K562 (cell line): ENCODE measurements around the gene ZBTB44. TPM values are rescaled to one million over a fixed set of nuclear protein-coding genes. Genes with fewer than 3 reads are reported as not detected.

Experiments used
- ATAC-seq: fragments of 200-7000 bp; cut with Tn5 transposase; 3 replicates; pipeline ENCODE4 v1.9.1; 2020; ENCODE audit warnings: moderate library complexity
- BruUV-seq: library from RNA; stranded (reverse); fragments of 400-500 nt; replicated peaks from 2 replicates; lab custom pipeline; 2021; lab: Mats Ljungman, UMichigan
- CTCF ChIA-PET: fragments of 300-600 bp; formaldehyde crosslinking; extraction: SDS; loops from one replicate; lab custom pipeline; 2021; ENCODE audit warnings: low intra/inter-chr PET ratio; lab: Yijun Ruan, JAX
- POLR2A ChIA-PET: fragments of 300-600, 350-650 bp; sonication (Branson Sonifier 250); formaldehyde crosslinking; extraction: SDS; loops from one replicate; lab custom pipeline; 2021; ENCODE audit warnings: antibody characterized with exemption, inconsistent platforms; lab: Yijun Ruan, JAX
- DNase-seq, 4 experiments: peaks; one replicate each; pipeline versions ENCODE4 v3.0.0 to v3.0.0-alpha.2; 2011 to 2018; ENCODE audit warnings: low spot score in 3 of 4, mixed read lengths in 3 of 4; ENCODE audit errors: extremely low read depth in 1 of 4
- FAIRE-seq: peaks from 2 replicates; lab custom pipeline; 2011; peaks lifted over from hg19 to GRCh38; lab: Jason Lieb, UNC
- H2AFZ ChIP-seq: 2 replicates; pipeline ENCODE4 v1.6.0; 2011; ENCODE audit warnings: low read depth, low read length, control low read depth, inconsistent platforms
- H3K27ac ChIP-seq: fragments of 200-600 bp; 3 replicates; pipeline ENCODE4 v1.8.0; 2011; ENCODE audit warnings: low read depth, mild to moderate bottlenecking, control low read depth, inconsistent platforms, low read length, moderate library complexity, mixed read lengths; ENCODE audit errors: extremely low read depth
- H3K27me3 ChIP-seq, 2 experiments: fragments of 300-600 bp in 1 of 2; 2 replicates in 1 of 2; 3 replicates in 1 of 2; pipeline versions ENCODE4 v1.6.0 to v1.8.0; 2011; ENCODE audit warnings: inconsistent platforms in 2 of 2, low read length in 2 of 2, mild to moderate bottlenecking in 1 of 2, mixed read lengths in 1 of 2, moderate library complexity in 1 of 2; ENCODE audit not compliant: control insufficient read depth in 2 of 2, insufficient read depth in 2 of 2
- H3K36me3 ChIP-seq: fragments of 300-600 bp; 3 replicates; pipeline ENCODE4 v1.8.0; 2011; ENCODE audit warnings: mild to moderate bottlenecking, low read length, inconsistent platforms; ENCODE audit not compliant: control insufficient read depth, insufficient read depth
- H3K4me1 ChIP-seq, 2 experiments: fragments of 200-600 bp in 1 of 2; replicated peaks in 1 of 2; 2 replicates in 1 of 2; 3 replicates in 1 of 2; pipeline versions ENCODE4 v1.5.1 to v1.8.0; 2011; ENCODE audit warnings: inconsistent platforms in 2 of 2, low read length in 2 of 2, mild to moderate bottlenecking in 1 of 2, mixed read lengths in 1 of 2, moderate library complexity in 1 of 2; ENCODE audit not compliant: control insufficient read depth in 2 of 2, insufficient read depth in 2 of 2
- H3K4me2 ChIP-seq: 2 replicates; pipeline ENCODE4 v1.6.1; 2011; ENCODE audit warnings: low read length, control low read depth, inconsistent platforms, mixed read lengths; ENCODE audit not compliant: insufficient read depth
- H3K4me3 ChIP-seq: fragments of 200-600 bp; sonication (generic), shearing (Covaris generic); 2 replicates; pipeline ENCODE4 v1.5.1; 2016; ENCODE audit warnings: control low read depth, inconsistent platforms
- H3K79me2 ChIP-seq: fragments of 200-600 bp; 3 replicates; pipeline ENCODE4 v1.8.0; 2011; ENCODE audit warnings: low read length, inconsistent platforms; ENCODE audit not compliant: control insufficient read depth, insufficient read depth
- H3K9ac ChIP-seq, 2 experiments: 2 replicates each; pipeline versions ENCODE4 v1.6.0 to v1.6.1; 2011; ENCODE audit warnings: low read depth in 2 of 2, low read length in 2 of 2, control low read depth in 1 of 2, inconsistent platforms in 1 of 2, mild to moderate bottlenecking in 1 of 2, mixed read lengths in 1 of 2; ENCODE audit not compliant: insufficient read depth in 1 of 2
- H3K9me1 ChIP-seq: one replicate; pipeline ENCODE4 v1.6.0; 2011; ENCODE audit warnings: inconsistent platforms, mild to moderate bottlenecking, low read length, moderate library complexity; ENCODE audit not compliant: control insufficient read depth, insufficient read depth
- H3K9me3 ChIP-seq: replicated peaks from 2 replicates; pipeline ENCODE4 v1.5.1; 2011; ENCODE audit warnings: low read depth, low read length, inconsistent platforms; ENCODE audit not compliant: control insufficient read depth, insufficient read depth
- H4K20me1 ChIP-seq: replicated peaks from 2 replicates; pipeline ENCODE4 v1.6.1; 2011; ENCODE audit warnings: low read length, inconsistent platforms, mixed read lengths; ENCODE audit not compliant: control insufficient read depth, insufficient read depth
- ASH1L ChIP-seq: fragments of 450-650 bp; IDR thresholded peaks from 2 replicates; pipeline ENCODE4 v1.6.1; 2018; ENCODE audit warnings: borderline replicate concordance, mild to moderate bottlenecking, low read depth; ENCODE audit not compliant: partially characterized antibody
- CHAMP1 ChIP-seq: fragments of 450-650 bp; IDR thresholded peaks from 2 replicates; pipeline ENCODE4 v1.6.1; 2016; ENCODE audit warnings: mild to moderate bottlenecking
- CREB5 ChIP-seq: fragments of 250-450 bp; sonication (Bioruptor Pico); IDR thresholded peaks from 2 replicates; pipeline ENCODE4 v1.5.0; 2020; ENCODE audit warnings: mild to moderate bottlenecking
- GABPA ChIP-seq: fragments of 200-800 bp; sonication (Bioruptor generic); conservative IDR thresholded peaks from 2 replicates; pipeline ENCODE4 v1.6.1; 2016; ENCODE audit warnings: low read depth, missing genetic modification characterization, missing compliant biosample characterization
- MBD2 ChIP-seq: sonication (generic); IDR thresholded peaks from 2 replicates; pipeline ENCODE4 v1.6.1; 2016; ENCODE audit warnings: low read depth, borderline replicate concordance
- NCOA1 ChIP-seq: fragments of 450-650 bp; IDR thresholded peaks from 2 replicates; pipeline ENCODE4 v1.6.1; 2016; ENCODE audit warnings: low read depth
- NR4A1 ChIP-seq, 2 experiments: fragments of 250-450 bp in 1 of 2; fragments of 450-650 bp in 1 of 2; sonication (Bioruptor Pico) in 1 of 2; IDR thresholded peaks; 2 replicates each; pipeline versions ENCODE4 v1.4.0 to v1.6.1; 2016 to 2020; ENCODE audit warnings: mild to moderate bottlenecking in 2 of 2, missing compliant biosample characterization in 1 of 2, missing genetic modification characterization in 1 of 2, moderate library complexity in 1 of 2
- RFX7 ChIP-seq: fragments of 250-450 bp; sonication (Bioruptor Pico); IDR thresholded peaks from 2 replicates; pipeline ENCODE4 v1.5.1; 2021; ENCODE audit warnings: mild to moderate bottlenecking
- SAP30 ChIP-seq: fragments of 200-600 bp; sonication (generic); IDR thresholded peaks from 2 replicates; pipeline ENCODE4 v1.6.1; 2012; ENCODE audit warnings: borderline replicate concordance, low read depth, mild to moderate bottlenecking, moderate library complexity, low read length, control low read depth, inconsistent platforms; ENCODE audit not compliant: insufficient read depth, poor library complexity, severe bottlenecking
- SMARCA4 ChIP-seq: fragments of 450-650 bp; IDR thresholded peaks from 2 replicates; pipeline ENCODE4 v1.6.1; 2016
- SNRNP70 ChIP-seq: fragments of 200-400 bp; formaldehyde crosslinking; optimal IDR thresholded peaks from 2 replicates; pipeline ENCODE3; 2017; ENCODE audit warnings: low read depth, low read length
- SRSF1 ChIP-seq: fragments of 200-400 bp; formaldehyde crosslinking; IDR thresholded peaks from 2 replicates; pipeline ENCODE4 v1.6.1; 2017; ENCODE audit warnings: mild to moderate bottlenecking, low read depth, low read length, moderate library complexity
- XRCC5 ChIP-seq: fragments of 200-400 bp; formaldehyde crosslinking; IDR thresholded peaks from 2 replicates; pipeline ENCODE4 v1.6.1; 2017; ENCODE audit warnings: low read depth, mild to moderate bottlenecking, low read length
- ZBTB2 ChIP-seq: fragments of 450-650 bp; IDR thresholded peaks from 2 replicates; pipeline ENCODE4 v1.6.1; 2016; ENCODE audit warnings: antibody characterized with exemption
- ZNF707 ChIP-seq: fragments of 250-450 bp; sonication (Bioruptor Pico); conservative IDR thresholded peaks from 2 replicates; pipeline ENCODE4 v1.8.0; 2022; ENCODE audit warnings: inconsistent platforms, mild to moderate bottlenecking, moderate library complexity
- ZNF785 ChIP-seq: fragments of 250-450 bp; sonication (Bioruptor Pico); IDR thresholded peaks from 2 replicates; pipeline ENCODE4 v1.4.0; 2020; ENCODE audit warnings: mild to moderate bottlenecking
- WGBS: fragments of 100-300 bp; shearing (Covaris generic); methylation state at CpG from one replicate; pipeline ENCODE4 v1.1.6; 2016; ENCODE audit warnings: low coverage, mixed read lengths; ENCODE audit not compliant: insufficient coverage; ENCODE audit errors: missing lambda C conversion rate; 5-methylcytosine and 5-hydroxymethylcytosine counted together
- in situ Hi-C: fragments of 300-500 bp; cut with MboI; formaldehyde crosslinking; loops from 4 replicates; pipeline ENCODE4 v1.15.0; 2018; ENCODE audit warnings: inconsistent platforms, mixed read lengths
- intact Hi-C: fragments of 100-400 bp; cut with micrococcal nuclease; formaldehyde crosslinking; loops from 2 replicates; pipeline ENCODE4 v1.14.2; 2022
- polyA plus RNA-seq, 8 experiments: library from polyadenylated mRNA; depleted of rRNA in 4 of 8; stranded (reverse) in 5 of 8; unstranded in 3 of 8; fragments of >200 nt; fragmentation: Nextera tagmentation in 2 of 8; fragmentation: Illumina TruSeq in 1 of 8; extraction: Ambion mirVana in 2 of 8; extraction: Trizol in 1 of 8; gene quantifications; 2 replicates each; pipeline versions ENCODE4 v1.2.1 to v1.2.3, GENCODE V29; 2011 to 2014; ENCODE audit warnings: inconsistent platforms in 1 of 8, missing spikeins in 1 of 8
- total RNA-seq, 7 experiments: library from RNA; depleted of rRNA in 6 of 7; stranded (reverse); fragments of >200 nt in 6 of 7; fragmentation: Illumina TruSeq in 2 of 7; extraction: Trizol in 2 of 7; gene quantifications; 2 replicates each; pipeline versions ENCODE4 v1.2.1 to v1.2.3, GENCODE V29; 2011 to 2021; ENCODE audit warnings: low replicate concordance in 1 of 7
- TF ChIP-seq, protein P1 (sequence below): fragments of 250-450 bp; sonication (Bioruptor Pico); IDR thresholded peaks from 2 replicates; pipeline ENCODE4 v1.8.0; 2021; ENCODE audit warnings: borderline replicate concordance, mild to moderate bottlenecking, moderate library complexity; ENCODE audit not compliant: poor library complexity, severe bottlenecking

ZBTB44 gene
- total and polyA plus RNA-seq, 9 of the 15 experiments (the other 6 are each of a cell fraction or from before 2014, with no cell fraction given) = 4.7 to 27.1 (median 17.3) TPM

- Histone ChIP-seq H3K9me1 (no peaks in the 10 kb centered on the region), H3K36me3 (no peaks in the 10 kb centered on the region), H3K4me2 (no peak overlapping the region), H3K4me3 (no peak overlapping the region), H3K9me3 (no peaks in the 10 kb centered on the region), H3K9ac (no peak overlapping the region), H3K79me2 (no peaks in the 10 kb centered on the region), H4K20me1 (peaks cover 2% of the 10 kb centered on the region), H3K27me3 (peaks cover 44 to 80% of the 10 kb centered on the region in 2 experiments), H3K4me1 (peaks cover 0 to 15% of the 10 kb centered on the region in 2 experiments; a peak in 1 of 5 replicates), H2AFZ (no peak overlapping the region), H3K27ac (no peak overlapping the region)
- TF ChIP-seq ZNF707 (no peak), NR4A1 (CRISPR knock-in tag; IDR thresholded peaks at IDR 0.05) (no peak), NR4A1 (tag; IDR thresholded peaks at IDR 0.05) (no peak), RFX7 (CRISPR knock-in tag) (no peak), SRSF1 (no peak), SAP30 (no peak), MBD2 (no peak), XRCC5 (no peak), NCOA1 (no peak), CHAMP1 (no peak), SMARCA4 (no peak), SNRNP70 (no peak), GABPA (no peak), ASH1L (no peak), ZNF785 (no peak), ZBTB2 (no peak), CREB5 (CRISPR knock-in tag) (no peak)
- TF ChIP-seq, protein P1, sequence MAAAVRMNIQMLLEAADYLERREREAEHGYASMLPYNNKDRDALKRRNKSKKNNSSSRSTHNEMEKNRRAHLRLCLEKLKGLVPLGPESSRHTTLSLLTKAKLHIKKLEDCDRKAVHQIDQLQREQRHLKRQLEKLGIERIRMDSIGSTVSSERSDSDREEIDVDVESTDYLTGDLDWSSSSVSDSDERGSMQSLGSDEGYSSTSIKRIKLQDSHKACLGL (CRISPR knock-in tag) = no peak
- WGBS = 21% methylated on average over 20 of the region's 29 CpGs
- ChIA-PET POLR2A (no interaction called here), CTCF (no interaction called here)
- intact Hi-C loops = no loop called here
- DNase-seq (no peak), FAIRE-seq (no peak), ATAC-seq (no peak)
- no TSS peak for BruUV-seq
- in situ Hi-C loops = no loop called here
These were observed 124.3 kb downstream of the ZBTB44 start for GRCh38 chr11:130190371-130190881.
